Lower leg skin (tissue), 4 donors: ENCODE results near the gene CEP63. TPM values are rescaled to one million over a fixed set of nuclear protein-coding genes. Genes with fewer than 3 reads are reported as not detected.

Experiments used
- DNase-seq, 2 donors: peaks; one replicate each; pipeline ENCODE4 v3.0.0-alpha.2; 2019; ENCODE audit warnings: low spot score in 2 of 2
- H3K4me3 ChIP-seq: fragments of 200-600 bp; sonication (generic); 2 replicates; pipeline ENCODE4 v1.5.1; 2017; ENCODE audit warnings: mild to moderate bottlenecking, low read depth; ENCODE audit not compliant: poor library complexity, severe bottlenecking
- POLR2A ChIP-seq, 2 donors: fragments of 450-650 bp; IDR thresholded peaks; one replicate each; pipeline ENCODE4 v1.6.1; 2016 to 2017; ENCODE audit warnings: antibody characterized with exemption in 2 of 2, mild to moderate bottlenecking in 1 of 2, moderate library complexity in 1 of 2
- WGBS, 2 donors: methylation state at CpG; one replicate each; pipeline ENCODE4 v1.1.5; 2018; 5-methylcytosine and 5-hydroxymethylcytosine counted together
- intact Hi-C: fragments of 100-400 bp; cut with DNase I; formaldehyde crosslinking; loops from one replicate; pipeline ENCODE4 v1.15.0; 2023; ENCODE audit warnings: low total_unique reads
- total RNA-seq, 4 donors: library from RNA; depleted of rRNA; stranded (reverse); fragments of >200 nt; gene quantifications; one replicate each; pipeline ENCODE4 v1.1.0, GENCODE V29; 2016
- TF ChIP-seq, protein P1 (sequence below), 3 donors: fragments of 450-650 bp; IDR thresholded peaks; one replicate each; pipeline ENCODE4 v1.5.1; 2016; ENCODE audit warnings: antibody characterized with exemption in 3 of 3, mild to moderate bottlenecking in 3 of 3, moderate library complexity in 2 of 3

Gene CEP63
- total RNA-seq, 4 donors from 2014 or later = 15.6 to 23.2 (median 18.1) TPM

DNA sequence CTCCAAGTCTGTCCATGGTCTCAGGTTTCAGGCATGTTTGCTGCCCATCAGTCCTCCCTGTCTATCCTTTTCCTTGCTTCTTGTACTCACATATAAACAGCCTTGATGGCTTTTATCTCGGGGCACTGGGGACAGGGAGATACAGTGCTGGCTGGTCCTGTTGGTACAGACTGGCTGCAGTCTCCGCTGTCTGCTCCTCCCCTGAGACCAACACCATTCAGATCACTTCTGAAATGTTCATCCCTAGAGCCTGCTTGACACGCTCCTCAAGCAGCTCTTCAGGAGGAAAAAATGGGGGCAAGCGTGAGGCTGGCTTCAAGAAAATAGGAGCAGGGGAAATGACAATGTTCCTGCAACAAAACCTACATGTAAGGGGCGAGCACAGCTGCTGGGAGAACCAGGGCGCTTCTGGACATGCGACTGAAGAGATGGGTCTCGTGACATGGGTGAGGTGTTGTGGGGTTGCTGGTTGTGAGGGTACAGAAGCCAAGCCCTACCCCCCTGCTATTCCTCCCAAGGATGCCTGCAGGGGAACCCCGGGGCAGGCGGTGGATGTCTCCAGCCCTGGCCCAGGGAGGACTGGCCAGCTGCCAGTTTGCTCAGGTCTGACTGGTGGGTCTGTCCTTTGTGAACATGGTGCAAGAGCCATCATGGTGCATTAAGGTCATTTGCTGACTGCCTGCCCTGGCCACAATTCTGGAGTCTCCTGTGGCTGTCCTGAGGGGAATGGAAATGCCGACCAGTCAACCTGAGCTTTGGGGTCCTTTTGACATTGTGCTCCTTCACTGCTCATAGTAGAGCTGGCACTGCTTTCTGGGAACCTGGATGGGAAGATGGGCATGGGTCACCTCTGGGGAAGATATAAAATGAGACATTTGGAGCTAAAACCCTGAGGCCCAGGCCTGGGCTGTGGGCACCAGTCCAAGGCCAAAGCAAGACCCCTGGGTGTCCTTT, 124.9 kb downstream of the CEP63 start:
- no peak for TF ChIP-seq POLR2A (IDR thresholded peaks at IDR 0.05)
- TF ChIP-seq, protein P1, sequence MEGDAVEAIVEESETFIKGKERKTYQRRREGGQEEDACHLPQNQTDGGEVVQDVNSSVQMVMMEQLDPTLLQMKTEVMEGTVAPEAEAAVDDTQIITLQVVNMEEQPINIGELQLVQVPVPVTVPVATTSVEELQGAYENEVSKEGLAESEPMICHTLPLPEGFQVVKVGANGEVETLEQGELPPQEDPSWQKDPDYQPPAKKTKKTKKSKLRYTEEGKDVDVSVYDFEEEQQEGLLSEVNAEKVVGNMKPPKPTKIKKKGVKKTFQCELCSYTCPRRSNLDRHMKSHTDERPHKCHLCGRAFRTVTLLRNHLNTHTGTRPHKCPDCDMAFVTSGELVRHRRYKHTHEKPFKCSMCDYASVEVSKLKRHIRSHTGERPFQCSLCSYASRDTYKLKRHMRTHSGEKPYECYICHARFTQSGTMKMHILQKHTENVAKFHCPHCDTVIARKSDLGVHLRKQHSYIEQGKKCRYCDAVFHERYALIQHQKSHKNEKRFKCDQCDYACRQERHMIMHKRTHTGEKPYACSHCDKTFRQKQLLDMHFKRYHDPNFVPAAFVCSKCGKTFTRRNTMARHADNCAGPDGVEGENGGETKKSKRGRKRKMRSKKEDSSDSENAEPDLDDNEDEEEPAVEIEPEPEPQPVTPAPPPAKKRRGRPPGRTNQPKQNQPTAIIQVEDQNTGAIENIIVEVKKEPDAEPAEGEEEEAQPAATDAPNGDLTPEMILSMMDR (IDR thresholded peaks at IDR 0.05) = no peak
- intact Hi-C loops = no loop called here
- 82 to 83% methylated on average over 11 of the region's 11 CpGs for WGBS, 2 donors
- no peak for DNase-seq
- no peak overlapping the region for H3K4me3 ChIP-seq

DNA sequence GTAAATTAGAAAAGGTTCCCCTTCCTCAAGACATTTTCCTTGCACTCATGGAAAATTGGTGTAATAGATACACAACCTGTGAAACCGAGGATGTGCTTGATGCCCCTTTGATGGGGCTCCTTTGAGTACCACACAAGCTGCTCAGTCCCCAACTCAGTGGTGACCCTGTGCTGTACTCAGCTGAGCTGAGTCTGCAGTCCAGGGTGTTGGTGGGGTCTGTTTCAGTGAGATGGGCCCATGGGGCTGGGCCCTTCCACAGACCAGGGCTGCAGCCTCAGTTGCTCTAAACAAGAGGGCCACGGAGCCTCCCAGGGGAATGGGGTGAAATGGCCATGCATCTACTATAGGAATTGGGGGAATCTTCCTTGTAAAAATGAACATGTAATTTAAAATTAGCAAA, 125.7 kb downstream of the CEP63 start:
- intact Hi-C loops = no loop called here
- TF ChIP-seq POLR2A (IDR thresholded peaks at IDR 0.05) = no peak
- TF ChIP-seq, protein P1 (IDR thresholded peaks at IDR 0.05) = no peak
- WGBS, 2 donors = 85 to 89% methylated on average over 2 of the region's 2 CpGs
- no peak for DNase-seq
- no peak overlapping the region for H3K4me3 ChIP-seq

DNA sequence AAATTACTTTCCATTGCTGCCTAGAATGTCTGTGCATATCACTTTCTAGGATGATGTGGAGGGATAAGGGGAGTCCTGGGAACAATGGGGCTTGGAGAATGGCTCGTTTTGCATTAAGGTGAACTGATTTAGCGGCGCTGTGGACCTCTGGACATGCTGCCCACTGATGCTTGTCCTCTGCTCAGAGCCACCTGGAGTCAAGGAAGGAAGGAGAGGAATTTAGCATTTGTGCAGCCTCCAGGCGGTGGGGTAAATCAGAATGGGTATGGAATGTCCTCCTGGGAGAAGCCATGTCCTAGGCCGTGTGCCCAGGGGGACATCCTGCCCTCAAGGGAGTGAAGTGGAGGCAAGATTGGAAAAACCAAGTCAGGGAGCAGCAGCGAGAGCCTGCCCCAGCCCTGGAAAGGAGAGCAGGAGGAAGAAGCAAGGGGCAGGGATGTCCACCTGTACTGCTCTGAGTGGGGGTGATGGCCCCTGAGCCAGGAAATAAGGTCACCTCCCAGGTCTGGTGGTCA, 127.2 kb downstream of the CEP63 start:
- TF ChIP-seq, protein P1 (IDR thresholded peaks at IDR 0.05) = no peak
- TF ChIP-seq POLR2A (IDR thresholded peaks at IDR 0.05) = no peak
- intact Hi-C loops = no loop called here
- peak in 1 of 2 donors; percentile 0 for DNase-seq
- WGBS, 2 donors = 76 to 90% methylated on average over 6 of the region's 6 CpGs
- H3K4me3 ChIP-seq = no peak overlapping the region

DNA sequence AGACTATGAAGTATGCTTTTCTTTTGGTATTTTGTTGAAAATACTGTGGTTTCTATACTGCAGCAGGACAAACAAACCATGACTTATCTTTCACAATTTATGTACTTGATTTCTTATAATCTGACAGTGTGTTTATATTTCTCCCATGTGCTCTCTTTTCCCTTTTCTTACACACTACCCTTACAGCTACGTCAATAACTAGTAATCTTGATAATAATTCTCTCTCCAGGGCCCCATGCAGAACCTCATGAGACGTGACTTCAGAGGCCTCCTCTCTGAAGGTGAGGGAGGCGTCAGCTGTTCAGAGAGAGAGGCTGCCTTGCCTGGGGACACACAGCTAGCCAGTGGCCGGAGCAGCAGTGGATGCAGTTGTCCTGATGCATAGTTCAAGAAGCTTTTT, 129.1 kb downstream of the CEP63 start:
- intact Hi-C loops = no loop called here
- TF ChIP-seq POLR2A (IDR thresholded peaks at IDR 0.05) = no peak
- TF ChIP-seq, protein P1 (IDR thresholded peaks at IDR 0.05) = no peak
- no peak overlapping the region for H3K4me3 ChIP-seq
- DNase-seq = peak in 1 of 2 donors; percentile 8
- 90 to 99% methylated on average over 4 of the region's 4 CpGs for WGBS, 2 donors

DNA sequence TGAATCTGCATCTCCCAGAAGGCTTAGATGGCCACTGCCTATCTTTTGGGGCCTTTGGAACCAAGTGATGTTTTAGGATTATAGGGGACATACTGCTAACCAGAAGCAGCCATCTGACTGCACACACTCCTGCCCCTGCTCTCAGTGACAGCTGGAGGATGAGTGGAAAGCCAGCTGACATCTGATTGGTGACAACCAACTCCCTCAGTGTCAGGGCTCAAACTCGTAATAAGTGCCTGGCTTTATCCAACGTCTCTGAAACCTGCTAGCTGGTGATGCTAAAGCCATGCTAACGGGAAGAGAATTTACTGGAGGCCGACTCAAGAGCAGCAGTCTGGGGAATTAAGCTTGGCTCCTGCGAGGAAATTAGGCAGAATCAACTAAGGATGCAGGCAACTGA, 129.9 kb downstream of the CEP63 start:
- intact Hi-C loops = no loop called here
- no peak for DNase-seq
- no peak overlapping the region for H3K4me3 ChIP-seq
- no peak for TF ChIP-seq POLR2A (IDR thresholded peaks at IDR 0.05)
- TF ChIP-seq, protein P1 (IDR thresholded peaks at IDR 0.05) = no peak
- 77 to 80% methylated on average over 5 of the region's 5 CpGs for WGBS, 2 donors
